ENCODE measurements around the gene IGFBP2.

Gene IGFBP2

GRCh38 chr2:216711348-216711747 is 78.1 kb downstream of the IGFBP2 start:
- DNase-seq (ENCODE audit: low read depth), result no peak

DNA sequence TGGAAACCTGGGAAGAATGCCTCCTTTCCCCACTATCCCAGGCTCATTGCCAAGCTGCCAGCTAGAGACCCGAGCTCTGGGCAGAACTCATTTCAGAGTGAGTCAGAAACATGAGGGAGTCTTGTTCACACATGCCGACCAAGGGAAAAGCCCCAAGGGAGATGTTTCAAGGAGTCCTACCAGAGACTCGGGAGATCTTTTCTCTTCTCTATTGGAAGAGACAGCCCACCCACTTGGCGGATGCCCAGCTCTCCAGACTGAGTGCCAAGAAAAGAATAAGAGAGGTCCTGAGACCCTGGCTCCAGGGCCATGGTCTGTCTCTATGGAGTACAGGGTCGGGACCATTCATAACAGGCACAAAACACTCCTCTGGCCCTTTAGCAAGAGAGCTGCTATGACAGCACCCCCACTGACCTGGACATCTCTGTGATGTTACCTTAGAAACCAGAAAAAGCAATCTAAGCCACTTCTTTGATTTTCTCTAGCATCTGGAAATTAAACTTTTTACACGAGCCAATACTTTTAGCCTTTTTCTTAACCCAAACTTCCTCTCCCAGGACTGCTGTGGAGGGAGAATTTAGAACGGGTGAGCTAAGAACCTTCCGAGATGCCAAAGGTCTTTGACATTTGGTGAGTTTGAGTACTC is 80.6 kb downstream of the IGFBP2 start:
- DNase-seq (ENCODE audit: low read depth), result peak; percentile 85
